ENCODE results near the gene DIAPH2.
A peak's percentile ranks its signal among the peaks of the same experiment; 100 is the strongest.

DIAPH2 gene

DNA sequence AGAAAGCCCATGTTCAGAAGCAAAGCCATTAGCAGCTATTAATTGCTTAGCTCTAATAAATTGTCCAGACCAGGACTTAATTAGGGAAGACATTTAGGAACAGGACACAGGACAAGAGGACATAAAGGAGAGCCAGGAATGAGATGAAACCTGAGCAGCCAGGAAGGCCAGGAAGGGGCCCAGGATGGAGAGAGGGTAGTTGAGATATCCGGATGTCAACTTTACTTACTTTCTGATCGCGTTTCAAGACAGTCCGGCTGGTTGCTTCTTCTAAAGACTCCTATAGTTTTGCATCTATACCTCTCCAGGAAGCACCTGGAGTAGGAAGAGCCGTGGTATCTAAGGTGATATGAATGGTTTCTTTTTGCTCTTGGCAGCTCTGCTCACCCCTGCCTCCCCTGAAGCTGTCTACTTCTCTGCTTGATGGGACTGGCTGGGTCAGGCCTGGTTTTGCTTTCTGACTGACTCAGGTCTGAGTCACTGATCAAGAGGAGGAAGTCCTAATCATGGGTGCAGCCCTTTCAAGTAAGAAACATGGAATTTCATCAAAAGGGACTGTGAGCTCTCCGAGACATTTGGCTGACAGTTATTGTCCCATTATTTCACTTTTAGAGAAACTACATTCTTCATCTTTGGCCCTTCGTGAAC, 932.4 kb downstream of the DIAPH2 start:
- TF ChIP-seq, protein P1, sequence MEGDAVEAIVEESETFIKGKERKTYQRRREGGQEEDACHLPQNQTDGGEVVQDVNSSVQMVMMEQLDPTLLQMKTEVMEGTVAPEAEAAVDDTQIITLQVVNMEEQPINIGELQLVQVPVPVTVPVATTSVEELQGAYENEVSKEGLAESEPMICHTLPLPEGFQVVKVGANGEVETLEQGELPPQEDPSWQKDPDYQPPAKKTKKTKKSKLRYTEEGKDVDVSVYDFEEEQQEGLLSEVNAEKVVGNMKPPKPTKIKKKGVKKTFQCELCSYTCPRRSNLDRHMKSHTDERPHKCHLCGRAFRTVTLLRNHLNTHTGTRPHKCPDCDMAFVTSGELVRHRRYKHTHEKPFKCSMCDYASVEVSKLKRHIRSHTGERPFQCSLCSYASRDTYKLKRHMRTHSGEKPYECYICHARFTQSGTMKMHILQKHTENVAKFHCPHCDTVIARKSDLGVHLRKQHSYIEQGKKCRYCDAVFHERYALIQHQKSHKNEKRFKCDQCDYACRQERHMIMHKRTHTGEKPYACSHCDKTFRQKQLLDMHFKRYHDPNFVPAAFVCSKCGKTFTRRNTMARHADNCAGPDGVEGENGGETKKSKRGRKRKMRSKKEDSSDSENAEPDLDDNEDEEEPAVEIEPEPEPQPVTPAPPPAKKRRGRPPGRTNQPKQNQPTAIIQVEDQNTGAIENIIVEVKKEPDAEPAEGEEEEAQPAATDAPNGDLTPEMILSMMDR (IDR thresholded peaks at IDR 0.05; ENCODE audit: low read depth, low read length, missing control alignments): no peak
- DNase-seq (ENCODE audit: extremely low read depth, low read depth): peak; percentile 11
- H3K4me3 ChIP-seq (replicated peaks; ENCODE audit: low read depth, low read length): no peak overlapping the region

DNA sequence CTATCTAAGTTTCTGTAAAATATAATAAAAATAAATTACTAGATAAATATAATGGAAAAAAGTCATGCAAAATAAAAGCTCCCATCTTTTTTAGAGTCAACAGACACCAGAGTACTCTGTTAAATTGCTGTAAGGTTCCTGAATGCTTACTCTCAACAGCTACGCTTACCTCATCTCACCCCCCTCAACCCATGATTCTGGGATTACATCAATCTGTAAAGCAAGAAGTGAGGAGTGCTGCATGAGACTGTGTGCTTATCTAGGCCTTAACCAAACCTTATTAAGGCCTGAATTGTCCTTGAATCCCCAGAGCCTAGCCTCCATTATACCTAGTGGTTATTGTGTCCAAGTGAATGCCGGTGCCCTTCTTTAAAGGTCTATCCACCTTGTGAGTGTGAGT, 934.9 kb downstream of the DIAPH2 start:
- no peak overlapping the region for H3K4me3 ChIP-seq (replicated peaks; ENCODE audit: low read depth, low read length)
- no peak for DNase-seq (ENCODE audit: extremely low read depth, low read depth)
- TF ChIP-seq, protein P1 (IDR thresholded peaks at IDR 0.05; ENCODE audit: low read depth, low read length, missing control alignments): no peak

DNA sequence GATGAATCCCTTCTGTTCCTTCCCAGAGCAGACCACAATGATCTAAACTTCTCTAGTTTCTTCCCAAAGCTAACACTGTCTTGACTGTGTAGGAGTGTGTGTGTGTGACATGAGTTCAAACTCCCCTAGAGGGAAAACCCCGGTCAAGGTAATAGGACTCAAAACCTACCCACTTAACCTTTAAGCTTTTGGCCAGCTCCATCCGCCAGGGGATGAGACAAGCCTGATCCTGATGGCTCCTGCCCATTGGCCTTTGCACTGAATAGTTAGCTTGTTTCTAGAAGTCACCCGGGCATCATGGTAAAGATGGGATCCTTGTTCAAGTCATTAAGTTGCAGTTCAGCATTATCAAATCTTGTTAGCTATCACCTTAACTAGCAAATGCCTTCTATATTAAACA, 937.5 kb downstream of the DIAPH2 start:
- TF ChIP-seq, protein P1 (IDR thresholded peaks at IDR 0.05; ENCODE audit: low read depth, low read length, missing control alignments): no peak
- DNase-seq (ENCODE audit: extremely low read depth, low read depth): no peak
- H3K4me3 ChIP-seq (replicated peaks; ENCODE audit: low read depth, low read length): no peak overlapping the region

DNA sequence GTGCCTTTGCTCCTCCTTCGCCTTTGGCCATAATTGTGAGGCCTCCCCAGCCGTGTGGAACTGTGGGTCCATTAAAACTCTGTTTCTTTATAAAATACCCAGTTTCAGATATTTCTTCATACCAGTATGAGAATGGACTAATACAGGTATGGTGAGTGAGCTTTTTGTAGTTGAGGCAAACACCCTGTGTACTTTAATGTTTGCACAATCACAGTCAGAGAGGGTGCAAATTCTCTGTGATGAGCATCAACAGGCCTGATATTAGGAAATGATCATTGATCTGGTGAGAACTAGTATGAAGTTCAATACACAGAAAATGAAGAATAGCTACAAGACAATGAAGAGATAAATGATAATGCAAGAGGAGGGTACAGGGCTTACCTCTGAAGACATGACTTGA, 943.7 kb downstream of the DIAPH2 start:
- TF ChIP-seq, protein P1 (IDR thresholded peaks at IDR 0.05; ENCODE audit: low read depth, low read length, missing control alignments): no peak
- no peak for DNase-seq (ENCODE audit: extremely low read depth, low read depth)
- no peak overlapping the region for H3K4me3 ChIP-seq (replicated peaks; ENCODE audit: low read depth, low read length)

DNA sequence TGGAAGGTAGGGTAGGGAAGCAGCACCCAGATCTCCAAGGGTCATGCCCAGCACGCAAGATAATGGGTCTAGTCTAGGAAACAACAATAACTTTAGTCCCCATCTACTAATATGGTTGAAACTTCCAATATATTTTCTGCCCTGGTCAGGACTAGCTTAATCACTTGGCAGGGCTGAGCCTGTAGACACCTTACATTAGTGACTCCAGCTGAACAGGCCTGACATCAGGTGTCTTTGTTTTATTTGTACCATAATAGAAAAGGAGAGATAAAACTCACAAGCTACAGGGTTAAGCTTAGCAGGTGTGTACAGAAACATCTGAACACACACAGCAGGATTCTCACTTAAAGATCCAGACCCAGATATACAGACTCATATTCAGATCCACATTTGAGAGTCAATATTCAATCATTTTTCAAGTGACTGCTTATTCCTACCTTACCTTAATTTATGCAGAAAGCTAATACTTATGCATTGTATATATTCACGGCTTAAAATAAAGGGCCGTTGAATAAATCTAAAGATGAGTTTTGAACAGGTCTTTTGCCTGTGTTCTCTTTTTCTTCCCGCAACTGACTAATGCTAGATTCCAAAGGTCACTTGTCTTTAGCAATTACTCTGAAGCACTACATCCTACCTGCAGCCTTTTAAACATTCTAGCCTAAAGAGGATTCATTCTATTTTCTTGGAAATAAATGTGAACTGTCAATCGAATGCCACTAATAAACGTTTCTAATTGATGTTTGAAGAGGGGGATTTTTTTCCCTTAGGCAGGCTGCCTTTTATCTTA, 944.4 kb downstream of the DIAPH2 start:
- DNase-seq (ENCODE audit: extremely low read depth, low read depth): no peak
- TF ChIP-seq, protein P1 (IDR thresholded peaks at IDR 0.05; ENCODE audit: low read depth, low read length, missing control alignments): no peak

DNA sequence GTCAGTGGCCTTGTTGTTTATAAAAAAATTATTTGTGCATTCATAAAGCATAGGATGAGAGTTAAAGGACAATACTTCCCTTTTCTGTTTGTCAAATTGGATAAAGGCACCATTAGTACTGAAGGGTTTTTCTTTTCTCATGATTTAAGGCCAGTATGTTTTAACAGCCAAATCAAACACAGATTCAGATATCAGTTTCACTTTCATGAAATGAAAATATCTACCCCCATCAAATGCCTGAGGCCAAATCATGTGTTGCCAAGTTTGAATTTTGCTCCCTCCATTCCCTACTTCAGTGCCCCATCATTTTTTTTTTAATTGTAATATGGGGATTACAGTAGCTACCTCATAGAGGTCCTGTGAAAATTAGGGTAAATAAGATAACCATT, 944.9 kb downstream of the DIAPH2 start:
- no peak for DNase-seq (ENCODE audit: extremely low read depth, low read depth)
- TF ChIP-seq, protein P1 (IDR thresholded peaks at IDR 0.05; ENCODE audit: low read depth, low read length, missing control alignments): no peak

More for the DNA sequence above, 944.4 kb downstream of the DIAPH2 start:
- H3K4me3 ChIP-seq (replicated peaks; ENCODE audit: low read depth, low read length): no peak overlapping the region

More for the DNA sequence above, 944.9 kb downstream of the DIAPH2 start:
- H3K4me3 ChIP-seq (replicated peaks; ENCODE audit: low read depth, low read length): no peak overlapping the region

Measured in HFF-Myc (cell line).